ENCODE results near the gene WDR33.

The WDR33 gene

DNA sequence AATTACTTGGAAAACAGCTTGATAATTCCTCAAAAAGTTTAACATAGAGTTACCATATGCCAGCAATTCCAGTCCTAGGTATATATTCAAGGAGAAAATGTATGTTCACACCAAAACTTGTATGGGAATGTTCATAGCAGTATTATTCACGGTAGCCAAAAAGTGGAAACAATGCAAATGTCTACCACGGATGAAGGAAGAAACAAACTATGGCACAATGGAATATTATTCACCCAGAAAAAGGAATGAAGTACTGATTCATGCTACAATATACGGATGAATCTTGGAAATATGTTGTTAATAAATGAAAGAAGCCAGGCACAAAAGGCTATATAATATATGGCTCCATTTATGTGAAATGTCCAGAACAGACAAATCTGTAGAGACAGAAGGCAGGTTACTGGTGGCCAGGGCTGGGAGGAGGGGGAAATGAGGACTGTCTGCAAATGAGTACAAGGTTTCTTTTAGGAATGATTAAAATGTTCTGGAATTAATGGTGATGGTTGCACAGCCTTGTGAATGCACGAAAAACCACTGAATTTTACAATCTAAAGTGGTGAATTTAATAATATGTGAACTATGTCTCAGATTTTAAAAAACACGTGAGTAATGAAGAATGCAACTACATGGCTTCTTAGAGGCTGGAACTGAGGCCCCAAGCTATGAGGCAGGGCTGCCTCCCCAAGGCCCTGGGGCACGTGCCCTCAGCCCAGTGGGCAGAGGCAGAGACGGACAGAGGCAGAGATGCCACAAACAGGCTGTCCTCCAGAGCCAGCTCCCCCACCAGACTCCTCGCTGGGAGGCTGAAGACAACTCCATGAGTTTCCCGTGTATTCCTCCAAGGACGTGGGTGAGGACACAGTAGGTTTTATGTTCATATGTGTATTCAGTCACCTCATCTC, 140.7 kb downstream of the WDR33 start:
- DNase-seq = no peak

GRCh38 chr2:127669056-127669455, 141.9 kb downstream of the WDR33 start:
- DNase-seq = no peak

DNA sequence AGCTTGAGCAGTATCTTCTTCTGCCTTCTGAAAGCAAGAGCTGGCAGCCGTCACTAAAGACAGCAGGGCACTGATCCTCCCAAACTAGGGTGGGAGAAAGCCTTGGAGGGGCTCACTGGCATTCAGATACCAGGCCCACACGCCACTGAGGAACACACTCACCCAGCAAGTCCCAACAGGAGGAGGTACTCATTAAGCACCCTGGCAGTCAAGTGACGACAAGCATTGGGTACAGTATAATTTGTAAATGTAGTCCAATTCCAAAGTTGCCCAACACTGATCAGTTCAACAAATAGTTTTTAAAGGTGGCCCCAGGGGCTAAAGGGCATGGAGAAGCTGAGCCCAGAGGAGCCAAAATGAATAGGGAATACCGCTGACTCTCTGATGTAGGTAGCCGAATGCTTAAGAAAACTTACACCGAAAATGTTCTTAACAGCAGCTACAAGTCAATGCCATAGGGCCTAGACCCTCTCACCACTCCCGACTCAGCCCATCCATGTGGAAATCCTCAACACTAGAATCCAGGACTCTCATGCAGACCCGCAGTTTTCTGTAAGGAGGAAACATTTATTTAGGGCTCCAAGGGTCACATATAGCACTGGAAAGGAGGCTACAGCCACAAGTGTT, 145.6 kb downstream of the WDR33 start:
- no peak for DNase-seq

GRCh38 chr2:127664895-127665225, 146.1 kb downstream of the WDR33 start:
- no peak for DNase-seq

DNA sequence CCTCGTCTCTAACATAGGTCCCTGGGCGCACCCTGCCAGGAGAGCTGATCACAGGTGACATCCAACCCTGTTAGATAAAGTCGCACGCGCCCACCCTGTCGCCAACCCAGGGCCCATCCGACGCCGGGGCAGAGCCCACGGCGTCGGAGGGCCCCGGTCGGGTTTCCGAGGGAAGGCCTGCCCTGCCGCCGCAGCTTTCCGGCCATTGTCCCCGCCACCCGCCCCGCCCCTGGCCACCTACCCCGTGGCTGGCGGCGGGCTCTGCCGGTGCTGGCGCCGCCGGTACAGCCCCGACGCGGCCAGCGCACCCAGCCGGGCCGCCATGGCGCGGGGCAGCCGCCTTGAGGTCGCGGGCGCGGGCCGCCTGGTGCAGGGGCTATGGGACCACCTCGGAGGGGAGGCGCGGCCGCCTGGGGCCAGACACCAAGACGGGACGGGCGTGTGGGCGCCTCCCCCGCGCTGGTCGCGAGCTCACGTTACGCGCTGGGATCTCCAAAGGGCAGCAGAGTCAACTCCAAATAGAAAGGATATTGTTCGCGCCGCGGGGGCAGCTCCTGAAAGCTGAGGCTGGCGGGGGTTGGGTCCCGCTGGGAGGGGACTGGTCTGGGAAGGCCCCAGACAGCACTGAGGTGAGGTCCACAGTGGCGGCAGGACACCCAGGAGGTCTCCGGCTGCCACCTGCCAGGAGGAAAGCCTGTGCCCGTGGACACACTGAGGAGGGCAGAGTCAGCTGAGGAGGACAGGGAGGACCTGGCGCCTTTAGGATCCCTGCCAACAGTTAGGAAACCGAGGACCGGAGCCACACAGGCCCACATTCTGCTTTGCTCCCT, 146.7 kb downstream of the WDR33 start:
- DNase-seq = no peak

DNA sequence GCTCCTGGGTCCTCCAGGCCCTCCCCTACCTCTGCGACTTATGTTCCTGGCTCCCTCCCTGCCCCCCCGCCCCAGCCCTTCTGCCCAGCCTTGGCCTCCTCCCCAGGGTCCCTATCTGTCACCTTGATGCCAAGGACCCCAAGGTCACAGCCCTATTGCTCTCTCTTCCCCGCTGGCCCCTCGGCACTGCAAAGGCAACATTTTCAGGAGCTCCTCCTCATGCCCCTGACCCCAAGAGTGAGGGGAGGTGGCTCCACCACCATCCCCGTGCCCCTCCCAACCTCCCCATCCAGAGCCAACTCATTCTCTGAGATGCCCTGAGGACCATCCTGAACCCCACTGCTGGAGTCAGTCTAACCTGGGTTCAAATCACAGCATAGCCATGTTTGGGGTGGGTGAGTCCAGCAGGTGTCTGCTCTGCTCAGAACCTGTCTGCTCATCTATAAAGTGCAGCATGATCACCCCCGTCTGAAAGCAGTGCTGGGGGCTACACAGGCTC, 147.4 kb downstream of the WDR33 start:
- DNase-seq = no peak

DNA sequence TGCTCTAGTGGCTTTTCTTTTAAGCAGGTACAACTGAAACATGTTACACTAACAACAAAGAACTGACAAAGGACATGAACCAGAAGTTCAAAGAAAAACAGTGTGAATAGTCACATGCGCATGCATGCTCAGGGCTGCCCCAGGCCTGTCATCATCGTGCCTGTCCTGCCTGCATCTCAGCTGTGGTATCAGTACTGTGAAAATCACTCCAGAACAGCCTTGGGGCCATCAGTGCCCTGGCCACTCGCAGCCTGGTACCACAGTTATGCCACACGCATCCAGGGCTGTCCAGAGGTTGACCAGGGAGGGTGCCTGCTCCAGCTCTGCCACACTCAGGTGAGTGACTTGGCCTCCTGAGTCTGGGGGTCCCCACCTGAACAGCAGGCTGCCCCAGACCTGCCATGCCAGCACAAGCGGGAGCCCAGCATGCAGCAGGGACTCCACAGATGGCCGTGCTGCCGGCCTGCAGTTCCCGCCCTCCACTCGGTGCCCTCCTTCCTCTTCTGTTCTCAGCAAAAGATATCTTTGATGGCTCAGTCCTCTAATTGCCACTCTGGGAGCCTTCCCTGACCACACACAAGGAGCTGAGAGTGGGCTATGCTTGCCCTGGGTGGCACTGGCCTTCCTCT, 147.9 kb downstream of the WDR33 start:
- no peak for DNase-seq

DNA sequence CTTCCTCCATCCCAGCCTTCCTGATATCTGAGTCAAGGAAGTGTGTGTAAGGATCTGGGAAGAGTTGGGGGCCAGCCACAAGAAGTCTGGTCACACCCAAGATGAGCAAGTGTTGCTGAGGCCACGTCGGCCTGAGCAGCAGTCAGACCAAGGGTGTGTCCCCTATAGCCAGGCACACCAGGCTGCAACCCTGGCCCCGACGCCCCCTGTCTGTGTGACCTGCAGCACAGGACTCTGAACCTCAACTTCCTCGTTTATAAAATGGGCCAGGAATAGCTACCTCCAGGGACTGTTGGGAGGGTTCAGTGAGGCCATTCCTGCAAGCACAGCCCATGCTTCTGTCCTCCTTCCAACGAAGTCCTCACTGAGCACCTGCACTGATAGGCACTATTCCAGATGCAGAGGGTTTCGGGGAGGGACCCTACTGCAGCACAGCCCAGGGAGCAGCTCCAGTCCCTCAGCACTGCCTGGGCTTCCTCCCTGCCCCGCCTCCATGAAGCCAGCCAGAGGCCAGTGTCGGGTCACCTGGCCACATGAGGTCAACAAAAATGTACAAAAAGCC, 148.9 kb downstream of the WDR33 start:
- DNase-seq = no peak

DNA sequence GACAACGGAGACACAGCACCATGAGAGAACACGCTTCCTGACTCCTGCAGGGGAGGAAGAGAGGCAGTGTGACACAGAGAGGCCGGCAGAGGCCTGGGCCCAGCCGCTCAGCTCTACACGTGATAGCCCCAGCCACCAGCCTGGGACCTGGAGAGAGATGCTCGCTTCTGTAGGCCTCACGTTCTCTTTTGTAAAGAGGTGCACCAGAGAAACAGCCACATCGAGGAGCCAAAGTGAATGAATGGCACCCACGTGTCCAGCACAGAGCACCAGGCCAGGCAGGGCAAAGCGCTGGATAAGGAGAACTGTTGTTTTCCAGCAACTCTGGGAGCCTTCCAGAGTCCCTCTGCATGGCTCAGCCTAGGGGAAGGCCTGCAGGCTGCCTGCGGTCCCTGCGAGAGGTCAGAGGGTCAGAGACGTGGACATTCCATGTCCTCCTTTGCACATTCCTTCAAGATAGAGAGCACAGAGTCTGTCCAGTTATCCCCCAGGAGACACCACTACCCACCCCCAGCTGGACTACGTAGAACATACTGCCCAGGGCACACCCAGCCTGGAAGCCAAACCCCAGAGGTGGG, 149.8 kb downstream of the WDR33 start:
- no peak for DNase-seq

GRCh38 chr2:127660291-127660578, 150.7 kb downstream of the WDR33 start:
- no peak for DNase-seq

GRCh38 chr2:127659408-127660290, 151.3 kb downstream of the WDR33 start:
- DNase-seq = no peak

- peak in 1 of 2 experiments; percentile 35 for DNase-seq
Observed at GRCh38 chr2:127658641-127659407, 152.1 kb downstream of the WDR33 start.

GRCh38 chr2:127658146-127658545, 152.8 kb downstream of the WDR33 start:
- DNase-seq = no peak

- DNase-seq = no peak
Observed at GRCh38 chr2:127657232-127657595, 153.8 kb downstream of the WDR33 start.

- DNase-seq = no peak
Observed at GRCh38 chr2:127656569-127657231, 154.3 kb downstream of the WDR33 start.

DNA sequence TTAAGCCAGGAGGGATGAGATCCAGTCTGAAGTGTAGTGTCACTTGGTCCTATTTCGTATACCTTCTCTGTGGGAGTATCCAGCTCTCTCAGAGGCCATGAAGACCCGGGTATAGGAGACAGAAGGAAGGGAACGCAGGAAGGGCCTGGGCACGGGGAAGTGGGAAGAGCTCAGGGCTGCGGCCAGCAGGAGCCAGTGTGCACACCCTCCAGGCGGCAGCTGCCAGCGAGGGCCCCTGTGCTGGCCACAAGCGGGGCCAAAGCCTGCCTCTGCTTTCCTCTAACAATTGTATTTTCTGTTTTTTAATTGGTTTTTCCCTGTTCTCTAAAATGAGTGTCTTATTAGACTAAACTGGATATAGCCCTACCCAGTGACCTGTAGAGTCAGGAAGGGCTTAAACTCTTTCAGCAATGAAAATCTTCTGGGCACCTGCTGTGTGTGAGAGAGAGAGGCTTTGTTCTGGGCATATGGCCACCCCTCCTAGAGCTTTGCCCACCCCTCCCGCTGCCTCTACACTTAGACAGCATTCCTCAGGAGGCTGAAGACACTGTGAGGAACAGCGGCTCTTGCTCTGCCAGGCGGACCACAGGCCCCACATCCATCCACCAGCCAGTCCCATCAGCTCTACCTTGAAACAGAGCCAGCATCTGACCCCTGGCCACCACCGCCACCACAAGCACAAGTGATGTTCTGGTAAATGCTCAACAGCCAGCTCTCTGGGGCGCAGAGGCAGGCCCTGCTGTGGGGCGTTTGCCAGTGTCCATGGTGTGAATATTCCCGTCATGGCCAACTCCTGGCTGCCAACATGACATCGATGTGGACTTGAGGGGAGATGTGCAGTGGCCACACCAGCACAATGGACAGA, 155.5 kb downstream of the WDR33 start:
- peak; percentile 17 to 70 for DNase-seq

- no peak for DNase-seq
Observed at GRCh38 chr2:127654838-127655175, 156.2 kb downstream of the WDR33 start.

- DNase-seq = no peak
Observed at GRCh38 chr2:127654084-127654837, 156.7 kb downstream of the WDR33 start.

Data from NCI-H524 (cell line).